GM18909 (cell line): ENCODE measurements around the gene INTS13.
"Not testable (repeated sequence)": the region's sequence is repeated elsewhere in the genome, so short reads cannot be mapped to it uniquely, and the experiment has no call there.

Source experiments
- ATAC-seq: cut with Tn5 transposase; IDR thresholded peaks from one replicate; pipeline ENCODE4 v1.9.1; 2021; ENCODE audit warnings: mild to moderate bottlenecking; ENCODE audit not compliant: unreplicated experiment, poor library complexity

Gene INTS13

GRCh38 chr12:26937863-26938700, at the start of gene INTS13, which contains the start of gene FGFR1OP2:
TSS of gene INTS13 (minus strand) at chr12:26937981. CDS start at chr12:26936803, 1,178 bp downstream.
TSS of gene FGFR1OP2 (plus strand) at chr12:26938470. CDS start at chr12:26954159, 15,689 bp downstream.
- peak; percentile 87 for ATAC-seq

GRCh38 chr12:26982866-26983265, 45.1 kb upstream of the INTS13 start:
- no peak for ATAC-seq

GRCh38 chr12:26979733-26980132, 42.0 kb upstream of the INTS13 start:
- no peak for ATAC-seq

DNA sequence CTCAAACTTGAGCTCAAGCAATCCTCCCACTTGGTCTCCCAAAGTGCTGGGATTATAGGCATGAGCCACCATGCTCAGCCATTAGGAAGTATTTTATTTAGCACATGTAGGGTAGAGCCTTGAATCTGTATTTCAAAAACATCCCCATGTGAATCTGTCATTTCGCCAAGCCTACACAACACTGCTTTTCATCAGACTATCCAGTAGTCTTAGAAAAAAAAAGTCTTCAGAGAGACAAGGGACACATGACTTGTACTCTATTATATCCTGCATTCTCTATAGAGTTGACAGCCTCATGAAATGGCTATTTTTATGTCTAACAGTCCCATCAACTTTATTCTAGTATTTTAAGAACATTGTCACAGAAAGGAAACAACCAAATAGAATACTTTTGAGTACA, 41.0 kb upstream of the INTS13 start:
- ATAC-seq, result no peak

GRCh38 chr12:26976687-26977086, 38.9 kb upstream of the INTS13 start:
- no peak for ATAC-seq

DNA sequence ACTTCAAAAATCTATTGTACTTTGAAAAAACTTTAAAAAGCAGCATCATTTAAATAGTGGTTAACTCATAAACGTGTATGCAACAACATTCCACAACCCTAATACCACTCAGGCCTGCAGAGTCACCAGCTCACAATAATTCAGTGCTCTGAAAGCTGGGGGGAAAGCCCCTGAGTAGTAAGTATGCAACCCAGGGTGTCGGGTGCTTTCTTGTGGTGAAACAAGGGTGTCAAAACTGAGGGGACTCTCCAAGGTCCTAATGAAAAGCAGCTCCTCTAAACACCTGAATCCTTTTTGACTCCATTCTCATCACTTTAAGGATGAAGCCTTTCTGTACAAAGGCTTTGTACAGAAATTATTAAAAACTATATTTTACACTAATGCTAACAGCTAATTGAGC, 34.2 kb upstream of the INTS13 start:
- ATAC-seq, result peak; percentile 98

DNA sequence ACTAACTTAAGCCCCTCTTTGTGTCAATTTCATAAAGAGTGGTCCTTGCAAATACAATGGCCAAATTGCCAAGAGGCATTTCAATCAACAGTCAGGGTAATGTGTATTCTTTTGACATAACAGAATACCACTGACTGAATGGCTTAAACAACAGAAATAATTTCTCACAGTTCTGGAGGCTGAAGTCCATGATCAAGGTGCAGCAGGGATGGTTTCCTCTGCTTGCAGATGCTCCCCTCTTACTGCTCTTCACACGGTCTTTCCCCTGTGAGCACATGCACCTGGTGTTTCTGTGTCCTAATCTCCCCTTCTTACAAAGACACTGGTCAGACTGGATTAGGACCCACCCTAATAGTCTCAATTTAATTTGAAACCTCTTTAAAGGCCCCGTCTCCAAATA, 32.4 kb upstream of the INTS13 start:
- ATAC-seq, result no peak

DNA sequence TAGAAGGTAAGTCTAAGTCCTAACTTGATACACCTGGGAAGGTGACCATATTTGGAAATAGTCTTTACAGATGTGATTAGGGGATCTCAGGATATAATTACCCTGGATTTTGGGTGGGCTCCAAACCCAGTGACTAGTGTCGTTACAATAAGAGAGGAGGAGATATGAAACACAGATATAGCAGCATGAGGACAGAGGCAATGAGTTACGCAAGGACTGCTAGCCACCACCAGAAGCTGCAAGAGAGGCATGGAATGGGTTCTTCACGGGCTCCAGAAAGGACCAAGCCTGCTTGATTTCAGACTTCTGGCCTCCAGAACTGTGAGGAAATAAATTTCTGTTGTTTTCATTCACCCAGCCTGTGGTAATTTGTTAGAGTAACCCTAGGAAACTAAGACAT, 29.1 kb upstream of the INTS13 start:
- no peak for ATAC-seq

DNA sequence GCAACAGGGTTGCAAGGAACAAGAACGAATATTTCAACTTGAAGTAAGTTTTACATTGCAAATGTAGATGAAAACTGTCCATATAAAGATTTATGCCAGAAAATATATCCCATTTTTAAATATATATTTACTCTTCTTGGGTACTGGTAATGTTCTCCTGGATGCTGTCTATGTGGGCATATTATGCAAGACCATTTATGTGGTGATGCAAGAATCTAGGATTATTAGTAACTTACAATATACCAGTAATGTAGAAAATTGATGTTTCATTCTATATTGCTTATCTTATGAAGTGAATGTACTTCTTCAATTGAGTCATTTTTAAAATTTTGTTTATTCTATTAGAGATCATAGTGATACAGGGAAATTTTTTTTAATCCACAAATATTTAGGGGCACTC, 25.6 kb upstream of the INTS13 start:
- ATAC-seq, result no peak

- ATAC-seq, result no peak
These were observed 24.0 kb upstream of the INTS13 start for GRCh38 chr12:26961803-26962202.

- ATAC-seq, result not testable (repeated sequence)
These were observed 23.6 kb upstream of the INTS13 start for GRCh38 chr12:26961391-26961790.

DNA sequence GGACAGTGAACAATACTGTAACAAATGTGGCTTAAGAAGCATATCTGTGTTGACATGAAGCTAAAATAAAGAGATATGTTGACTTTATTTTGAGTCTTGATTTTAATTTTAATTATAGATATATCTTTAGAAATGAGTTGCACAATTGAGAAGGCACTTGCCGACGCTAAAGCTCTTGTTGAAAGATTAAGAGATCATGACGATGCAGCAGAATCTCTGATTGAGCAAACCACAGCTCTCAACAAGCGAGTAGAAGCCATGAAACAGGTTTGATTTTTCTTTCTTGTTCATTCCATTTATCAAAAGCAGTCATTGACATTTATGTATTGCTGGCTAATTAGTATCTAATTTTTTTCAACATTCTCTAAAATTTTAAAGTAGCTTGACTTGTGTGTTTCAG, 16.2 kb upstream of the INTS13 start:
- ATAC-seq, result no peak

GRCh38 chr12:26953447-26953846, 15.7 kb upstream of the INTS13 start:
- ATAC-seq, result no peak

DNA sequence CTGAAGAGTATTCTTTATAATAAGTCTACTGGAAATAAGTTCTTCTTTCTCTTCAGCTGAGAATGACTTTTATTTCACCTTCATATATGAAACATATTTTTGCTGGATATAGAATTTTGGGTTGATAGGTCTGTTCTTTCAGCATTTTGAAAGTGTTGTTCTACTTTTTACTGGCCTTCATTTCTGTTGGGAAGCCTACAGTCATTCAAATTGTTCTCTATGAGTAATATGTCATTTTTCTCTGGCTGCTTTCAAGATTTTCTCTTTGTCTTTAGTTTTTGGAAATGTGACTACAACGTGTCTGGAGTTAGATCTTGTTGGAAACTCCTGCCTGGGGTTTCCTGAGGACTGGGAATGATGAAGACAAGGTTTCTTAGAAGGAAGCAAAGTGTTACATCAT, 10.5 kb upstream of the INTS13 start:
- no peak for ATAC-seq

DNA sequence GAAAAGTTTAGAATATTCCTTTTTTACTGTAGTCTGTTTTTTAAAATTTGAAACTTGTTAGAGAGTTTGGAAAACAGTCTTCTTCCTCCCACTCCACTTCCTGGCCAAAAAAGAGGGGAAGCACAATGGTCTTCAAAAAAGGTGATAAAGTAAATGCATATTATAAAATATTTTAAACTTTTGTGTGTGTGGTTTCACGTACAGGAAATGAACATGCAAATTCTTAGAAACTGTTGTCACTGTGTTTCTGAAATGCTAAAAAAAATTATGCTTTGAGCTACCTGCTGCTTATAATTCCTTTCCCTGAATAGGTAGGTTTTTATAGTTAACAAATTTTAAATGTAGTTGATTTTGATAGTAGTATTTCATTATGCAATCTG, 3.4 kb upstream of the INTS13 start:
- no peak for ATAC-seq

- ATAC-seq, result no peak
These were observed 2.9 kb upstream of the INTS13 start for GRCh38 chr12:26940516-26941214.

DNA sequence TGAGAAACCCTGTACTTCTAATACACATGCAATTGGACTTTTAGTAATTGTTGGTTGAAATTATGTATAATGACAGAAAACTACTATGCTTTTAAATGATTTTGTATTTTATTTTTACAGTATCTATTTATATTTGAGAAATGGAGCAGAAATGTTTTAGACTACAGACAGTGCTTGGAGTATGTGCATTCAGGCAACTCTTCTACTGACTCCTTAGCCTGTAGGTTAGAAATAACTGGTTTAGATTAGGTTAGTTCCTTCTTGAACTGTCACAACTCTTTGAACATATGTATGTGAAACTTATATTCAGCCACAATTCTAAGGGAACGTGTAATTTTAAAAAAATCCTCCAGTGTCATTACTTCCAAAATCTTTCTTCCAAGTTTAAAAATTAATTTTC, 2.2 kb upstream of the INTS13 start:
- no peak for ATAC-seq

DNA sequence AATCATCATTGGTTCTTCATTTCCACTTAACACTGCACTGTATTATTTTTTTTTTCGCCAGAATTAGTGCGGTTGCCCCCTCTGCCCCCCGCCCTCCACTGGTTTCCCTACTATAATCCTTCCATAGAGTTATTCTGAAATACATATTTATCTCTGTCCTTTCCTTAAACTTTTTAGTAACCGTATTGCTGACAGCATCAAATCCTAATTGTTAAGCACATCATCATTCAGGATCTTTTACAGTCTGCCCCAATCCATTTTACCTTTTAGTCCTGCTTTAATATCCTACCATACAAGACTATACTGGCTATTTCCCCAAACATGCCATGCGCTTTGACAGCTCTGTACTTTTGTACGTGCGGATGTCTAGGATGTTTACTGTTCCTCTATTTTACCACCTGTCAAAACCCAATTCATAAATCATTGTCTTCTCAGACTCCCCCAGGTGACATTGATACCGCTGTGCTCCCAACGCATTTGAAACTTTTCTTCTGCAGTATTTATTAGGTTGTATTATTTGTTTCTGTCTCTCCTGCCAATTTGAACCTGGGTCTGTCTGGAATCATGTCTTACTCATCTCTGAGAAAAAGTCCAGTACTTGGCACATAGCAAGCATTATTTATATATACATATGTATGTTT, 1.5 kb upstream of the INTS13 start:
- ATAC-seq, result no peak

DNA sequence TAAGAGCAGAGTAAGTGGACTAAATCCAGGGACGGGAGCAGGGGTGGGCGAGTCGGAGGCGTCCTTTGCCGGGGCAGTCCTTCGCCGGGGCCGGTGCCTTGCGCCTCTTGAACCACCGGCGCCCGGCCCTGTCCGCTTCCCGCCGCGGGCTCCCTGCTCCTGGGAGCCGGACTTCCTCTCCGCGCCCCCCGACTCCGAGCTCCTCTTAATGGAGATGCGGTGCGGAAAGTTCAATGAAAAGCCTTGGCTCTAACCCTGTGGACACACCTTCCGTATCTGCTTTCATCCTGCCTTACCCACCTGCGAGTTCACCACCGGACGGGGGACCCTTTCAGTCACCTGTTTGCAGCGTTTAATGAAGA, 901 bp upstream of the INTS13 start:
- peak; percentile 17 for ATAC-seq

DNA sequence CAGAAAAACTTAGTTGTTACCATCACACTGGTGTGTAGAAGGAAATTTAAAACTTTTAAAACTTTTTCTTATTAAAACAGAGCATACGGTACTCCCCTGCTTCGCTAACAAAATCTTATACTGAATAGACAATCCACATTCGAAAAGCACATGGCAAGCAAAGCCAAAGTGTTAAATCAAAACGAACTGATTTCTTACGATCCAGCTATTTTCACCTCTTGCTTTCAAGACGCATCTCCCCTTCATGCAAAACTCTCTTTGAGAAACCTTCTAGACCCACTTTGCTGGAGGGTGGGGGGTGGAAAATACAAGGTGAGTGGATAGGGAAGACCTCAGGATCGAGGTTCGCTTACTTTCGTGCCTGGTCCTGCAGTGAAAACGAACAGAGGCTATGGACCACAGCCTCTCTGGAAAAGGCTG, 328 bp downstream of the INTS13 start:
- no peak for ATAC-seq
